DOHH2 (cell line): ENCODE results near the gene PHOSPHO1.
"Not testable (repeated sequence)": the region's sequence is repeated elsewhere in the genome, so short reads cannot be mapped to it uniquely, and the experiment has no call there.

Experiments
- H3F3A ChIP-seq: fragments of 200-600 bp; sonication (generic), shearing (Covaris generic); 2 replicates; pipeline ENCODE4 v1.6.0; 2016; ENCODE audit warnings: antibody characterized with exemption, mild to moderate bottlenecking; ENCODE audit not compliant: control insufficient read depth, insufficient read depth
- H3K27ac ChIP-seq: fragments of 200-600 bp; sonication (generic); 2 replicates; pipeline ENCODE4 v1.5.1; 2014; ENCODE audit warnings: low read depth, mild to moderate bottlenecking, low read length, moderate library complexity
- H3K27me3 ChIP-seq: fragments of 200-600 bp; sonication (generic); 2 replicates; pipeline ENCODE4 v1.6.1; 2014; ENCODE audit warnings: mild to moderate bottlenecking, low read length, mixed read lengths; ENCODE audit not compliant: control insufficient read depth
- H3K36me3 ChIP-seq: fragments of 200-600 bp; sonication (generic); 2 replicates; pipeline ENCODE4 v1.6.1; 2014; ENCODE audit warnings: mild to moderate bottlenecking, low read length, moderate library complexity, mixed read lengths; ENCODE audit not compliant: control insufficient read depth
- H3K4me1 ChIP-seq: fragments of 200-600 bp; sonication (generic); 2 replicates; pipeline ENCODE4 v1.6.1; 2014; ENCODE audit warnings: mild to moderate bottlenecking, low read length, mixed read lengths; ENCODE audit not compliant: control insufficient read depth
- H3K4me2 ChIP-seq: fragments of 200-600 bp; sonication (generic); 2 replicates; pipeline ENCODE4 v1.6.0; 2014; ENCODE audit warnings: mild to moderate bottlenecking, low read length, moderate library complexity
- H3K4me3 ChIP-seq: fragments of 200-600 bp; sonication (generic); 2 replicates; pipeline ENCODE4 v1.5.1; 2014; ENCODE audit warnings: mild to moderate bottlenecking, low read length, mixed read lengths
- H3K79me2 ChIP-seq: fragments of 200-600 bp; sonication (generic); 2 replicates; pipeline ENCODE4 v1.6.1; 2014; ENCODE audit warnings: mild to moderate bottlenecking, low read length, mixed read lengths; ENCODE audit not compliant: control insufficient read depth
- H3K9me2 ChIP-seq: fragments of 200-600 bp; sonication (generic); replicated peaks from 2 replicates; pipeline ENCODE4 v1.6.1; 2014; ENCODE audit warnings: mild to moderate bottlenecking, low read length, mixed read lengths; ENCODE audit not compliant: control insufficient read depth
- H3K9me3 ChIP-seq: fragments of 200-600 bp; sonication (generic); 2 replicates; pipeline ENCODE4 v1.6.1; 2014; ENCODE audit warnings: antibody characterized with exemption, low read length, mixed read lengths; ENCODE audit not compliant: control insufficient read depth, insufficient read depth
- H4K20me1 ChIP-seq: fragments of 200-600 bp; sonication (generic); 2 replicates; pipeline ENCODE4 v1.6.0; 2014; ENCODE audit warnings: low read depth, mild to moderate bottlenecking, antibody characterized with exemption, low read length, moderate library complexity; ENCODE audit not compliant: control insufficient read depth, insufficient read depth
- EZH2phosphoT487 ChIP-seq: fragments of 200-600 bp; sonication (generic); IDR thresholded peaks from 2 replicates; pipeline ENCODE4 v1.6.1; 2017; ENCODE audit warnings: borderline replicate concordance, mild to moderate bottlenecking, antibody characterized with exemption, low read length, moderate library complexity, mixed read lengths
- TF ChIP-seq, protein P1 (sequence below): fragments of 200-600 bp; sonication (generic); IDR thresholded peaks from one replicate; pipeline ENCODE4 v1.5.1; 2014; ENCODE audit warnings: antibody characterized with exemption, mild to moderate bottlenecking, low read depth, low read length; ENCODE audit not compliant: poor library complexity, severe bottlenecking

The PHOSPHO1 gene

DNA sequence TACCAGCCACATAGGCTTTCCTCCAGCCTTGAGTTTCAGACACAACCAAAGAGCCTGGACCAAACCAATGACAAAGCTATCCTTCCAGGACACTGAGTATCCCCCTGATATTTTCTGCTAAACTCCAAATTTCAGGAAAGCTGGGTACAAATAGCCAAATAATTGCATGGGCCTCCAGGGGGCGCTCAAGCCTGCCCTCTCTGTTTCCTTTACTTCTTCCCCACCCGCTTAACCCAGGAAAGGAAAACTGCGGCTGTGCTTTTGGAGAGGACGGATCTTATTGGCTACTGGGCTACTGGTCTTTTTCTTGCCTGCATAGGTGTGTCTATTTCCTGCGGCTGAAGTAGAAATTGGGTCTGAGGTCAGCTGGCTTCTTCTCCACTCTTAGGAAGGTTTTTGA lies 50.3 kb downstream of the PHOSPHO1 start:
- no peaks in the 10 kb centered on the region for H3K79me2 ChIP-seq
- TF ChIP-seq, protein P1, sequence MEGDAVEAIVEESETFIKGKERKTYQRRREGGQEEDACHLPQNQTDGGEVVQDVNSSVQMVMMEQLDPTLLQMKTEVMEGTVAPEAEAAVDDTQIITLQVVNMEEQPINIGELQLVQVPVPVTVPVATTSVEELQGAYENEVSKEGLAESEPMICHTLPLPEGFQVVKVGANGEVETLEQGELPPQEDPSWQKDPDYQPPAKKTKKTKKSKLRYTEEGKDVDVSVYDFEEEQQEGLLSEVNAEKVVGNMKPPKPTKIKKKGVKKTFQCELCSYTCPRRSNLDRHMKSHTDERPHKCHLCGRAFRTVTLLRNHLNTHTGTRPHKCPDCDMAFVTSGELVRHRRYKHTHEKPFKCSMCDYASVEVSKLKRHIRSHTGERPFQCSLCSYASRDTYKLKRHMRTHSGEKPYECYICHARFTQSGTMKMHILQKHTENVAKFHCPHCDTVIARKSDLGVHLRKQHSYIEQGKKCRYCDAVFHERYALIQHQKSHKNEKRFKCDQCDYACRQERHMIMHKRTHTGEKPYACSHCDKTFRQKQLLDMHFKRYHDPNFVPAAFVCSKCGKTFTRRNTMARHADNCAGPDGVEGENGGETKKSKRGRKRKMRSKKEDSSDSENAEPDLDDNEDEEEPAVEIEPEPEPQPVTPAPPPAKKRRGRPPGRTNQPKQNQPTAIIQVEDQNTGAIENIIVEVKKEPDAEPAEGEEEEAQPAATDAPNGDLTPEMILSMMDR: peak; percentile 95
- no peak for TF ChIP-seq EZH2phosphoT487
- no peak overlapping the region for H3K4me3 ChIP-seq
- H3K9me2 ChIP-seq: no peaks in the 10 kb centered on the region
- H3K27me3 ChIP-seq: no peaks in the 10 kb centered on the region
- no peak overlapping the region for H3K4me2 ChIP-seq
- no peaks in the 10 kb centered on the region for H3F3A ChIP-seq
- H3K4me1 ChIP-seq: no peaks in the 10 kb centered on the region
- H4K20me1 ChIP-seq: no peaks in the 10 kb centered on the region
- H3K9me3 ChIP-seq: peaks cover 35% of the 10 kb centered on the region
- no peak overlapping the region for H3K27ac ChIP-seq
- no peaks in the 10 kb centered on the region for H3K36me3 ChIP-seq

DNA sequence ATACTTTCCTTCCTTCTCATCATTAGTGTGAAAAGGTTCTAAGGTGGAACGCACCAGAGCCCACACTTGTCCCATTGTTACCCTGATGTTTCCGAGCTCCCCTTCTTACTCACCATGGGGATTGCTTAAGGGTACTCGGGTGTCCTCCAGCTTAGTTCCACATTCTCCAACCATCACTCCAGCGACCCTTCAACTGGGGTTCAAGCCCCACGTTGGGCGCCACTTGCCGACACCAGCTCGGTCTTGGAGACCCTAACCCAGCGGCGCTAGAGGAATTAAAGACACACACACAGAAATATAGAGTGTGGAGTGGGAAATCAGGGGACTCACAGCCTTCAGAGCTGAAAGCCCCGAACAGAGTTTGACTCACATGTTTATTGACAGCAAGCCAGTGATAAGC lies 54.6 kb downstream of the PHOSPHO1 start:
- H3F3A ChIP-seq, H3K4me1 ChIP-seq, H3K27me3 ChIP-seq, H3K27ac ChIP-seq, H4K20me1 ChIP-seq, H3K4me3 ChIP-seq, H3K36me3 ChIP-seq, H3K4me2 ChIP-seq, H3K79me2 ChIP-seq, H3K9me2 ChIP-seq: not testable (repeated sequence)
- peaks cover 15% of the 10 kb centered on the region for H3K9me3 ChIP-seq
